Melanocyte of skin (primary cell): Measurements from ENCODE around the gene SIDT2. TPM values are rescaled to one million over a fixed set of nuclear protein-coding genes. Genes with fewer than 3 reads are reported as not detected.

ENCODE experiments used
- total RNA-seq, 2 donors: library from RNA; depleted of rRNA; stranded (reverse); fragments of >200 nt; gene quantifications; 2 replicates each; pipeline ENCODE4 v1.2.3, GENCODE V29; 2012

The SIDT2 gene
- 10 to 100 TPM; 21.0 to 27.5 TPM for total RNA-seq

GRCh38 chr11:117178210-117179034 lies at the start of gene SIDT2:
Gene SIDT2 (plus strand): TSS chr11:117178743. CDS start chr11:117179264, 521 bp downstream.

GRCh38 chr11:117143871-117144476 lies 34.6 kb upstream of the SIDT2 start, which contains the start of gene PAFAH1B2:
Gene PAFAH1B2 (plus strand): TSS chr11:117144287. CDS start chr11:117152448, 8,161 bp downstream.

DNA sequence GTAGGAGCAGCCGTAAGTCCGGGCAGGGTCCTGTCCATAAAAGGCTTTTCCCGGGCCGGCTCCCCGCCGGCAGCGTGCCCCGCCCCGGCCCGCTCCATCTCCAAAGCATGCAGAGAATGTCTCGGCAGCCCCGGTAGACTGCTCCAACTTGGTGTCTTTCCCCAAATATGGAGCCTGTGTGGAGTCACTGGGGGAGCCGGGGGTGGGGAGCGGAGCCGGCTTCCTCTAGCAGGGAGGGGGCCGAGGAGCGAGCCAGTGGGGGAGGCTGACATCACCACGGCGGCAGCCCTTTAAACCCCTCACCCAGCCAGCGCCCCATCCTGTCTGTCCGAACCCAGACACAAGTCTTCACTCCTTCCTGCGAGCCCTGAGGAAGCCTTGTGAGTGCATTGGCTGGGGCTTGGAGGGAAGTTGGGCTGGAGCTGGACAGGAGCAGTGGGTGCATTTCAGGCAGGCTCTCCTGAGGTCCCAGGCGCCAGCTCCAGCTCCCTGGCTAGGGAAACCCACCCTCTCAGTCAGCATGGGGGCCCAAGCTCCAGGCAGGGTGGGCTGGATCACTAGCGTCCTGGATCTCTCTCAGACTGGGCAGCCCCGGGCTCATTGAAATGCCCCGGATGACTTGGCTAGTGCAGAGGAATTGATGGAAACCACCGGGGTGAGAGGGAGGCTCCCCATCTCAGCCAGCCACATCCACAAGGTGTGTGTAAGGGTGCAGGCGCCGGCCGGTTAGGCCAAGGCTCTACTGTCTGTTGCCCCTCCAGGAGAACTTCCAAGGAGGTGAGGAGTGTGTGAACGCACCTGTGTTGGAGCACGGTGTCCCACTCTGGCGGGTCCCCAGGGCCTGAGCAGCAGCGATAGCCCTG lies 20.7 kb downstream of the SIDT2 start, which contains the start of gene TAGLN:
Gene TAGLN (plus strand): TSS at position 318 of the 863 bp plus-strand sequence. CDS start 3,644 bp downstream, outside the sequence.

GRCh38 chr11:117231842-117232091 lies 53.2 kb downstream of the SIDT2 start, which contains the start of gene PCSK7:
Gene PCSK7 (minus strand): TSS chr11:117232073. CDS start chr11:117229844, 2,229 bp downstream.

GRCh38 chr11:117232092-117232878 lies 53.7 kb downstream of the SIDT2 start, which contains the start of gene RNF214:
Gene RNF214 (plus strand): TSS chr11:117232671. CDS start chr11:117234273, 1,602 bp downstream.

Other genes with a start within 250 kb of the SIDT2 start
- gene SIK3, start 80.3 kb upstream of the SIDT2 start, total RNA-seq, result 10 to 100 TPM; 16.0 to 19.3 TPM
- gene PAFAH1B2, start 34.5 kb upstream of the SIDT2 start, total RNA-seq, result 100 to 1,000 TPM; 103 to 171 TPM
- 10 to 100 TPM in 1 of 2 donors, 1 to 10 TPM in 1; 2.1 to 35.3 TPM for gene TAGLN, start 20.6 kb downstream of the SIDT2 start, total RNA-seq
- 10 to 100 TPM; 32.3 to 39.0 TPM for gene PCSK7, start 53.3 kb downstream of the SIDT2 start, total RNA-seq
- gene RNF214, start 53.9 kb downstream of the SIDT2 start, total RNA-seq, result 1 to 10 TPM; 8.6 to 9.7 TPM
- 1 to 10 TPM; 2.7 to 4.1 TPM for gene BACE1-AS, start 112.6 kb downstream of the SIDT2 start, total RNA-seq
- gene BACE1, start 137.5 kb downstream of the SIDT2 start, total RNA-seq, result 10 to 100 TPM; 16.5 to 17.3 TPM
- gene CEP164, start 149.1 kb downstream of the SIDT2 start, total RNA-seq, result 10 to 100 TPM; 21.7 to 26.6 TPM